HepG2 (cell line): ENCODE measurements around the gene DCTN2.

Source experiments
- ONECUT2 ChIP-seq: sonication (generic); formaldehyde crosslinking; IDR thresholded peaks from 2 replicates; pipeline ENCODE4 v1.4.0; 2020; ENCODE audit warnings: missing genetic modification reagents
- POLR2A ChIP-seq, 2 experiments: IDR thresholded peaks; 2 replicates each; pipeline ENCODE4 v1.6.1; 2011; ENCODE audit warnings: low read depth in 2 of 2, low read length in 2 of 2, mild to moderate bottlenecking in 1 of 2, moderate library complexity in 1 of 2; ENCODE audit not compliant: insufficient read depth in 1 of 2
- POLR2AphosphoS2 ChIP-seq: IDR thresholded peaks from 2 replicates; pipeline ENCODE4 v1.6.1; 2011; ENCODE audit warnings: low read depth, low read length, improper control_type of control experiment
- RAD21 ChIP-seq: fragments of 450-650 bp; formaldehyde crosslinking; IDR thresholded peaks from 2 replicates; pipeline ENCODE4 v1.5.0; 2020; ENCODE audit warnings: mild to moderate bottlenecking
- ZFAT ChIP-seq: sonication (generic); formaldehyde crosslinking; conservative IDR thresholded peaks from 2 replicates; pipeline ENCODE4 v1.8.1; 2023; ENCODE audit warnings: missing genetic modification reagents, inconsistent platforms
- ZNF10 ChIP-seq: sonication (generic); formaldehyde crosslinking; IDR thresholded peaks from 2 replicates; pipeline ENCODE4 v1.4.0; 2020; ENCODE audit warnings: mild to moderate bottlenecking, low read depth, missing genetic modification reagents, borderline replicate concordance
- ZNF207 ChIP-seq: fragments of 450-650 bp; IDR thresholded peaks from 2 replicates; pipeline ENCODE4 v1.6.1; 2016; ENCODE audit warnings: antibody characterized with exemption, borderline replicate concordance
- ZNF605 ChIP-seq: sonication (generic); formaldehyde crosslinking; IDR thresholded peaks from 2 replicates; pipeline ENCODE4 v1.8.0; 2022; ENCODE audit warnings: mild to moderate bottlenecking, missing genetic modification reagents
- ZNF629 ChIP-seq: sonication (generic); formaldehyde crosslinking; conservative IDR thresholded peaks from 2 replicates; pipeline ENCODE4 v1.5.0; 2020; ENCODE audit warnings: missing genetic modification reagents
- TF ChIP-seq, protein P1 (sequence below): sonication (generic); formaldehyde crosslinking; IDR thresholded peaks from 2 replicates; pipeline ENCODE4 v1.5.0; 2020; ENCODE audit warnings: mild to moderate bottlenecking, missing genetic modification reagents, moderate library complexity
- TF ChIP-seq, protein P2 (sequence below): sonication (generic); formaldehyde crosslinking; IDR thresholded peaks from 2 replicates; pipeline ENCODE4 v1.4.0; 2020; ENCODE audit warnings: missing genetic modification reagents

DNA sequence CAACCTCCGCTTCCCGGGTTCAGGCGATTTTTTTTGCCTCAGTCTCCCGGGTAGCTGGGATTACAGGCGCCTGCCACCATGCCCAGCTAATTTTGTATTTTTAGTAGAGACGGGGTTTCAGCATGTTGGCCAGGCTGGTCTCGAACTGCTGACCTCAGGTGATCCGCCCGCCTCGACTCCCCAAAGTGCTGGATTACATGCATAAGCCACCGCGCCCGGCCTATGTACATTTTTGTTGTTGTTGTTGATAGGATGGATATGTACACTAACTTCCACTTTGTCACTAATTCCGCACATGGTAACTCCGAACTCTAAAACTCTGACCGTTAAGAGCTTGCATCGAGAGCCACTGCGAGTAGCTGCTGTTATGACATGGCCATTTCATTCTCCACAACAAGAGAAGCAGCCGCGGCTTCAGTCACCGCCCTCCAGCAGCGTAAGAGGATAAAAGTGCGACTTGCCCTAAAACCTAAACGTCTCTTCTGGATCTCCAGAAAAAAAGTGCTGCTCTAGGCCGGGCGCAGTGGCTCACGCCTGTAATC lies 59.9 kb downstream of the DCTN2 start:
- TF ChIP-seq ZNF629 (no peak), POLR2A (IDR thresholded peaks at IDR 0.05; ENCODE audit: insufficient read depth in 1 of 2, low read depth in 2 of 2, low read length in 2 of 2) (no peak), ZNF207 (no peak), POLR2AphosphoS2 (no peak), RAD21 (CRISPR knock-in tag) (no peak), ZNF605 (CRISPR knock-in tag) (no peak), ZNF10 (CRISPR knock-in tag) (no peak), ZFAT (no peak), ONECUT2 (CRISPR knock-in tag) (no peak)
- TF ChIP-seq, protein P1, sequence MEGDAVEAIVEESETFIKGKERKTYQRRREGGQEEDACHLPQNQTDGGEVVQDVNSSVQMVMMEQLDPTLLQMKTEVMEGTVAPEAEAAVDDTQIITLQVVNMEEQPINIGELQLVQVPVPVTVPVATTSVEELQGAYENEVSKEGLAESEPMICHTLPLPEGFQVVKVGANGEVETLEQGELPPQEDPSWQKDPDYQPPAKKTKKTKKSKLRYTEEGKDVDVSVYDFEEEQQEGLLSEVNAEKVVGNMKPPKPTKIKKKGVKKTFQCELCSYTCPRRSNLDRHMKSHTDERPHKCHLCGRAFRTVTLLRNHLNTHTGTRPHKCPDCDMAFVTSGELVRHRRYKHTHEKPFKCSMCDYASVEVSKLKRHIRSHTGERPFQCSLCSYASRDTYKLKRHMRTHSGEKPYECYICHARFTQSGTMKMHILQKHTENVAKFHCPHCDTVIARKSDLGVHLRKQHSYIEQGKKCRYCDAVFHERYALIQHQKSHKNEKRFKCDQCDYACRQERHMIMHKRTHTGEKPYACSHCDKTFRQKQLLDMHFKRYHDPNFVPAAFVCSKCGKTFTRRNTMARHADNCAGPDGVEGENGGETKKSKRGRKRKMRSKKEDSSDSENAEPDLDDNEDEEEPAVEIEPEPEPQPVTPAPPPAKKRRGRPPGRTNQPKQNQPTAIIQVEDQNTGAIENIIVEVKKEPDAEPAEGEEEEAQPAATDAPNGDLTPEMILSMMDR (CRISPR knock-in tag), result no peak
- TF ChIP-seq, protein P2, sequence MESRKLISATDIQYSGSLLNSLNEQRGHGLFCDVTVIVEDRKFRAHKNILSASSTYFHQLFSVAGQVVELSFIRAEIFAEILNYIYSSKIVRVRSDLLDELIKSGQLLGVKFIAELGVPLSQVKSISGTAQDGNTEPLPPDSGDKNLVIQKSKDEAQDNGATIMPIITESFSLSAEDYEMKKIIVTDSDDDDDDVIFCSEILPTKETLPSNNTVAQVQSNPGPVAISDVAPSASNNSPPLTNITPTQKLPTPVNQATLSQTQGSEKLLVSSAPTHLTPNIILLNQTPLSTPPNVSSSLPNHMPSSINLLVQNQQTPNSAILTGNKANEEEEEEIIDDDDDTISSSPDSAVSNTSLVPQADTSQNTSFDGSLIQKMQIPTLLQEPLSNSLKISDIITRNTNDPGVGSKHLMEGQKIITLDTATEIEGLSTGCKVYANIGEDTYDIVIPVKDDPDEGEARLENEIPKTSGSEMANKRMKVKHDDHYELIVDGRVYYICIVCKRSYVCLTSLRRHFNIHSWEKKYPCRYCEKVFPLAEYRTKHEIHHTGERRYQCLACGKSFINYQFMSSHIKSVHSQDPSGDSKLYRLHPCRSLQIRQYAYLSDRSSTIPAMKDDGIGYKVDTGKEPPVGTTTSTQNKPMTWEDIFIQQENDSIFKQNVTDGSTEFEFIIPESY (CRISPR knock-in tag), result no peak
